GM13976 (cell line): Measurements from ENCODE around the gene PFDN4.

Source experiments
- DNase-seq: peaks from one replicate; pipeline ENCODE4 v3.0.0; 2012; ENCODE audit warnings: low spot score
- in situ Hi-C: fragments of 300-500 bp; cut with MboI; formaldehyde crosslinking; loops from one replicate; pipeline ENCODE4 v1.12.0; 2022; ENCODE audit warnings: low sequenced_read_pairs, mixed read lengths, inconsistent platforms; ENCODE audit not compliant: unreplicated experiment
- TF ChIP-seq, protein P1 (sequence below): IDR thresholded peaks from 2 replicates; pipeline ENCODE4 v1.5.1; 2012; ENCODE audit warnings: borderline replicate concordance, mild to moderate bottlenecking; ENCODE audit not compliant: insufficient read depth; ENCODE audit errors: extremely low read depth, missing control alignments, control extremely low read depth

Gene PFDN4

DNA sequence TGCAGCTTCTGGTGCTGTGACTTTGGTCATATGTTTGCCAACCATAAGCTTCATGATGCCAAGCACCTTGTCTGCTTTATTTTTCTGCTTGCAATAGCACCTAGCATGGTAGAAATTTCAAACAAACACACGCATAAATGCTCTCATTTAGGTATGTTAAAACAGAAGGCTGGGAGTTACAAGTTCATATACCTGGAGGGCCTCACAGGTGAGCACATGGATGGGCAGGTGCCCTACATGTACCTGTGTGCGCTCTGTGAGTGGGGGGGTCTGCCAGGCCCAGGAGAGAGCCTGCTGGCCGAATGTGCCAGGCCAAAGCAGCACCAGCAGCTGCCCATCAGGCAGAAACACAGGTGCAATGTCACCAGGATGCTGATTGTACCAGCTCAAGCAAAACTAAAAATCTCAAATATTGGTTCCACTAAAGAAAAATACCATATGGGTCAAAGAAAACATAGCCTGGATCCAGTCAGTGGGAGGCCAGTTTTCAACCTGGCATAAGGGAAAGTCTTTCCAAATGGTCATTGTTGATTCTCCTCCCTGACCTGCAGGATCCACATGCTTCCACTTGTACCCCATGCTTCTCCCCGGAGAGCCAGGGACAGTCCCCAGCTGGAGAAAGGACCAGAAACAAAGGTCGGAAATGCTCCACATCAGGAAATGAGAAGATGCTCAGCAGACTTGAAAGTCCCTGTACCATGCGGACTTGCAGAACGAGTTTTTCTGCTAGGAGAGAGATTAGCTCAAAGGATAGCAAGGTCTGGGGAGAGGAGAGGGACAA, 7.2 kb upstream of the PFDN4 start:
- in situ Hi-C loops: no loop called here
- no peak for DNase-seq
- TF ChIP-seq, protein P1, sequence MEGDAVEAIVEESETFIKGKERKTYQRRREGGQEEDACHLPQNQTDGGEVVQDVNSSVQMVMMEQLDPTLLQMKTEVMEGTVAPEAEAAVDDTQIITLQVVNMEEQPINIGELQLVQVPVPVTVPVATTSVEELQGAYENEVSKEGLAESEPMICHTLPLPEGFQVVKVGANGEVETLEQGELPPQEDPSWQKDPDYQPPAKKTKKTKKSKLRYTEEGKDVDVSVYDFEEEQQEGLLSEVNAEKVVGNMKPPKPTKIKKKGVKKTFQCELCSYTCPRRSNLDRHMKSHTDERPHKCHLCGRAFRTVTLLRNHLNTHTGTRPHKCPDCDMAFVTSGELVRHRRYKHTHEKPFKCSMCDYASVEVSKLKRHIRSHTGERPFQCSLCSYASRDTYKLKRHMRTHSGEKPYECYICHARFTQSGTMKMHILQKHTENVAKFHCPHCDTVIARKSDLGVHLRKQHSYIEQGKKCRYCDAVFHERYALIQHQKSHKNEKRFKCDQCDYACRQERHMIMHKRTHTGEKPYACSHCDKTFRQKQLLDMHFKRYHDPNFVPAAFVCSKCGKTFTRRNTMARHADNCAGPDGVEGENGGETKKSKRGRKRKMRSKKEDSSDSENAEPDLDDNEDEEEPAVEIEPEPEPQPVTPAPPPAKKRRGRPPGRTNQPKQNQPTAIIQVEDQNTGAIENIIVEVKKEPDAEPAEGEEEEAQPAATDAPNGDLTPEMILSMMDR: no peak

DNA sequence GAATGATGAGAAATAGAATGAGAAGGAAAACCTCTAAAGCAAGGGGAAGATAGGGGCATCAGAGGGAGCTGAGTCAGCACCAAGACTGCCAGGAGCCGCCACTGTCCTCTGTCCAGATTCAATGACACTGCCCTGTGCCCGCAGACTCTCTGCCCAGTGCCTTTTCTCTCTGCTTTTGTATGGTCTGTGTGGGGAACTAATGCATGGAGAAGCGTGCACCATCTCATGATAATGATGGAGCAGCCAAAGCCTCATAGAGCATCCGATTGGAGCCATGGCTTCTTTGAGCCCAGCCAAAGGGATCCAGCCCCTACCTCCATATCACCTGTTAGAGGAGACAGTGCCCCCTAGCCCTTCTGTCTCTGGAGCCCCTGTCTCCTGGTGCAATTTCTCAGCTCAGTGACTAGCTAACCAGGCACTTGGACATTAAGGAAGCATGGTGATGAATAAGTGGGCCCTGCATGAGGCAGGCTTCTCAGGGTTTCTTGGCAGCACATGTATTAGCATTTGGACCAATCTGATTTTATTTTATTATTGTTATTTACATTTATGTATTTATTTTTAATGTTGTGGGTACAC, 6.5 kb upstream of the PFDN4 start:
- no peak for DNase-seq
- in situ Hi-C loops: no loop called here
- TF ChIP-seq, protein P1: no peak

DNA sequence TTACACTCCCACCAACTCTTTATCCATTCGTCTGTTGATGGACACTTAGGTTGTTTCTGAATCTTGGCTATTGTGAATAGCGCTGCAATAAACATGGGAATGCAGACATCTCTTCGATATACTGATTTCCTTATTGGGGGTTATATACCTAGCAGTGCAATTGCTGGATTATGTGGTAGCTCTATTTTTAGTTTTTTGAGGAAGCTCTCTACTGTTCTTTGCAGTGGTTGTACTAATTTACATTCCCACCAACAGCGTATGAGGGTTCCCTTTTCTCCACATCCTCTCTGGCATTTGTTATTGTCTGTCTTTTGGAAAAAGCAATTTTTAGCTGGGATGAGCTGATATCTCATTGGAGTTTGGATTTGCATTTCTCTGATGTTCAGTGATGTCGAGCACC, 4.6 kb upstream of the PFDN4 start:
- TF ChIP-seq, protein P1: no peak
- DNase-seq: no peak
- in situ Hi-C loops: no loop called here

DNA sequence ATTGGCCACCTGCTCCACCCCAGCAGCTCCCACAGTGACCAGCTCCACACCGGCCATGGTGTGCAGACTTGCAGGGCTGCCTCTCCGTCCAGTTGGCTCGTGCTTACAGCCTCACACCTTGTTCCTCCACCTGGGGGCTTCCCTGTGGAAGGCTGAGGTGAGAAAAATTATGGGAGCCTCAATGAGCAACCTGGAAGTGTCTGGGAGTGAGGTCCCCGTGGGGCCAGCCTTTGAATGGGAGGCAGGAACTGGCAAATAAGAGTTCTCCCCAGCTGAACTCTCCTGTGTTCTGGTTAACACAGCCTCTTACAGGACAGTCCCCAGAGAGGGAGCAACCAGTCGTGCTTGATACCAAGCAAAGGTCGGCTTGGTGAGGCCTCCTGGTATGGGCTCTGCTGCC, 3.8 kb upstream of the PFDN4 start:
- in situ Hi-C loops: no loop called here
- DNase-seq: no peak
- TF ChIP-seq, protein P1: no peak

DNA sequence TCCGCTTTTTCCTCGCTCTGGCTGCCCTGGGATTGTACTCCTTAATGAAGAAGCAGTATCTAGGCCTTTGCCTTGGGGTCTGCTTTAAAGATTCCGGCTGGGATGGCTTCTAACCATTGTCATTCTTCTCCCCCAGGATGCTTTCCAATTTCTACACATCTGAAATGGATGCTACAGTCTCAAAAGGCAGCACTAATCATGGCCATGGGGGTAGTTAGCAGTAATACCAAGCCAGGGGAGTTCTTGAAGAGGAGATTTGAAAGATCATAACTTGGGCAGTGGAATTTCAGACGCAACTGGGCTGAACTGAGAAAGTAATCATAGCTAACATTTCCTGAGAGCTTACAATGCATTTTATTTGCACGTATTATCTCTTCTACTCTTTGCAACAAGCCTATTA, 3.4 kb upstream of the PFDN4 start:
- DNase-seq: no peak
- in situ Hi-C loops: no loop called here
- TF ChIP-seq, protein P1: no peak

DNA sequence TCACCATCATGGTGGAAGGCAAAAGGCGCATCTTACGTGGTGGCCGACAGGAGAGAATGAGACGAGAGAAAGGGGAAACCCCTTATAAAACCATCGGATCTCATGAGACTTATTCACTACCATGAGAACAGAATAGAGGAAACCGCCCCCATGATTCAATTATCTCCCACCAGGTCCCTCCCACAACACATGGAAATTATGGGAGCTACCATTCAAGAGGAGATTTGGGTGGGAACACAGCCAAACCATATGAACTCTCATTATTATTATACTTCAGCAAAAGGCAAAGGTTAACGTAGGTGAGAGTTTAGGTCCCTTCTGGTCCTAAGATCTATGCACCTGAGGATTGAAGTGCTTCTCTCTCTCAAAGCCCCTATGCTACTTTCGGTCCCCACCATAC, 2.4 kb upstream of the PFDN4 start:
- in situ Hi-C loops: no loop called here
- TF ChIP-seq, protein P1: no peak
- DNase-seq: no peak
